GM13976 (cell line): Measurements from ENCODE around the gene RHBDF2.

Experiments
- DNase-seq: peaks from one replicate; pipeline ENCODE4 v3.0.0; 2012; ENCODE audit warnings: low spot score
- in situ Hi-C: fragments of 300-500 bp; cut with MboI; formaldehyde crosslinking; loops from one replicate; pipeline ENCODE4 v1.12.0; 2022; ENCODE audit warnings: low sequenced_read_pairs, mixed read lengths, inconsistent platforms; ENCODE audit not compliant: unreplicated experiment
- TF ChIP-seq, protein P1 (sequence below): IDR thresholded peaks from 2 replicates; pipeline ENCODE4 v1.5.1; 2012; ENCODE audit warnings: borderline replicate concordance, mild to moderate bottlenecking; ENCODE audit not compliant: insufficient read depth; ENCODE audit errors: extremely low read depth, missing control alignments, control extremely low read depth

The RHBDF2 gene

DNA sequence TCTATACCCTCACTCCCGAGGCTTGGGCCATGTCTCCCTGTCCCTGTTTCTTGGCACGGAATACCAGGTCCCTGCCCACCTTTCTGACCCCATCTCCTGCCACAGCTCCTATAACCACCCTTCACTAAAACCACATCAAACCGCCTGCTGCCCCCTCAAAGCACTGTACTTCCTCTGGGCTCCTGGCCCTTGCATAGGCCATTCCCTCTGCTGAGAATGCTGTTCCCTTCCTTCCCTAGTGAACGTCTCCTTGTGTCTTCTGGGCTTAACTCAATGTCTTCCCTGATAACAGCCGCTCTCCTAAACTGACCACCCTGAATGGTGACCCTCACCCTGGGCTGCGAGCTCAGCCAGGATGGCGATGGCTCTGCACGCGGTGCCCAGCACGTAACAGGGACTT, 23.1 kb downstream of the RHBDF2 start:
- in situ Hi-C loops, result no loop called here

DNA sequence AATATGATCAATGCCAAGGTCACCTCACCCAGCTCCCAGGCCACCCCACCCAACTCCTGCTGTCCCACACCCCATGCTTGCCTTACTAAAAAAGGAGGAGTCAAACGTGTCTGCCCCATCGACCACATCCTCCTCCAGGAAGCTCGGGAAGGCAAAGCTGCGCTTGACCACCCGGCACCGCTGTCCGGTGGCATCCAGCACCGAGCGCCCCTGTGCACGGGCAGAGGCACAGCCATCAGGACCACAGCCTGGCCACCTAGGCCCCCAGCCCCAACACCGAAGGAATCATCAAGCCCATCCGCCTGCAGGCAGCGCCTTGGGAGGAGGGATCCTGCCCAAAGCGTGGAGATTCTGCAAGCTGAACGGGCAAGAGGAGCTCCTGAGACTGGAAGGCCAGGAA, 23.6 kb downstream of the RHBDF2 start:
- in situ Hi-C loops, result no loop called here
- DNase-seq, result no peak
- TF ChIP-seq, protein P1, sequence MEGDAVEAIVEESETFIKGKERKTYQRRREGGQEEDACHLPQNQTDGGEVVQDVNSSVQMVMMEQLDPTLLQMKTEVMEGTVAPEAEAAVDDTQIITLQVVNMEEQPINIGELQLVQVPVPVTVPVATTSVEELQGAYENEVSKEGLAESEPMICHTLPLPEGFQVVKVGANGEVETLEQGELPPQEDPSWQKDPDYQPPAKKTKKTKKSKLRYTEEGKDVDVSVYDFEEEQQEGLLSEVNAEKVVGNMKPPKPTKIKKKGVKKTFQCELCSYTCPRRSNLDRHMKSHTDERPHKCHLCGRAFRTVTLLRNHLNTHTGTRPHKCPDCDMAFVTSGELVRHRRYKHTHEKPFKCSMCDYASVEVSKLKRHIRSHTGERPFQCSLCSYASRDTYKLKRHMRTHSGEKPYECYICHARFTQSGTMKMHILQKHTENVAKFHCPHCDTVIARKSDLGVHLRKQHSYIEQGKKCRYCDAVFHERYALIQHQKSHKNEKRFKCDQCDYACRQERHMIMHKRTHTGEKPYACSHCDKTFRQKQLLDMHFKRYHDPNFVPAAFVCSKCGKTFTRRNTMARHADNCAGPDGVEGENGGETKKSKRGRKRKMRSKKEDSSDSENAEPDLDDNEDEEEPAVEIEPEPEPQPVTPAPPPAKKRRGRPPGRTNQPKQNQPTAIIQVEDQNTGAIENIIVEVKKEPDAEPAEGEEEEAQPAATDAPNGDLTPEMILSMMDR, result no peak

More for the DNA sequence above, 23.1 kb downstream of the RHBDF2 start:
- TF ChIP-seq, protein P1, result no peak
- no peak for DNase-seq

DNA sequence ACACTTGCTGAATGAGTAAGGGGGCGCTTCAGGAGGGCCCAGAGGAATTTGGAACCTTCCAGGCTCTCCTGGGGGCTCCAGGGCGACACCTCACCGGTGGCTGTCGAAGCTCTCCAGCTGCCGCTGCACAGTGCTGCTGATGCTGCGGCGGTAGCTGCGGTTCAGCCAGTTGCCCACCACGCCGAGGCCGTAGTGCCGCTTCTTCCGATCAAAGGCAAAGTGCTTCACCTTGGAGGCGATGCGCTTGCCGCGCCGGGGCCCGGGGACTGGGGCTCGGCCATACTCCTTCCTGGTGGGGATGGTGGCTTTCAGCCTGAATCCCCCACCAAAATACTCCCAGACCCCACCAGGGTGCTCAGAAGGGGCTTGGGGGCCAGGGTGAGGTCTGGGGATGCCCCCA, 24.5 kb downstream of the RHBDF2 start:
- in situ Hi-C loops, result no loop called here
- no peak for DNase-seq
- TF ChIP-seq, protein P1, result no peak

DNA sequence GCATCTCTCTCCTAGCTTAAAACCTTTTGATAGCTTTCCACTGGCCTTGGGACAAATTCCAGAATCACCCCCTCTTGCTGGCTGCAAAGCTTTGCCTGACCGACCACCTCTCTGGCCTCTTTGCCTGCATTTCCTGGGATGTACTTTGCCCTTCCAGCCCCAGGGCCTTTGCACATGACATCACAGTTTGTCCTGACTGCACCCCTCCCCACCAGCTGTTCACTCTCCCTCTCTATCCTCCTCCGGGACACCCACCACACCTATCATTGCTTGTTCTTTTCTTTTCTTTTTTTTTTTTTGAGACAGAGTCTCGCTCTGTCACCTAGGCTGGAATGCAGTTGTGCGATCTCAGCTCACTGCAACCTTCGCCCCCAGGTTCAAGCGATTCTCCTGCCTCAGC, 25.9 kb downstream of the RHBDF2 start:
- in situ Hi-C loops, result no loop called here
- no peak for DNase-seq
- TF ChIP-seq, protein P1, result no peak

DNA sequence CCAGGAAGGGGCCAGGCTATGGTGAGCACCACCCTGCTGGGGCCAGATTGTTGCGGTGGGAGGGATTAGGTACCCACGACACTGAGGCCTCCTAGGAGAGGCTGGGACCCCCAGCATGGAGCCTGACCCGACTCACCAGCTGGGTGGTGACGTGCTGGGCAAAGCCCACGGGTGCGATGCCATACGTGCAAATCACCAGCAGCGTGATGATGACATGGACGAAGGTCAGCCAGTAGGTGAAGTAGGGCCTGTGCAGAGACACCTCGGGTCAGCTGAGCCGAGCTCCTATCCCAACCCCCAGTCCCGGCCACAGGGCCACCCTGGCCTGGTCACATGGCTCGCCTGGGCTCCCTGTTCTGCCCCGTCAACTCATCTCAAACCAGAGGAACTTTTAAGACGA, 26.3 kb downstream of the RHBDF2 start:
- in situ Hi-C loops, result loop anchor here (5.0 kb wide), 1 partner anchor 32 kb away; no protein-coding TSS in a partner anchor
- TF ChIP-seq, protein P1, result no peak
- DNase-seq, result no peak

DNA sequence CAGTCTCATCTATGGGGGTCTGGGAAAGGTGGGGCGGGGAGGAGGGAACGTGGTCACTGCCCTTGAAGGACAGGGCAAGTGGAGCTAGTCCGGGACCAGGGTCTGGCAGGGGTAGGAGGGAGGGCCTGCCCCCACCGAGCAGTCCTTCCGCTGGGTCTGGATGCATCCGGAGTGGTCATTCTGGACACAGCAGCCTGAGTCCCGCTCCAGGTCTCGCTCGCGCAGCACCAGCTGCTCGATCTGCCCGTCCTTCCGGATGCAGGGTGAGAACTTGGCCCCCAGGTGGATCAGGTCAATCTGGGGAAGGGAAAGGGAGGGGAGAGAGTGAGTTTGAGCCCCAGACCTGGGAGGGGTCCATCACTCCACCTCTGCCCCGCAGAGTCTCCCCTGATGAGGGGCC, 27.0 kb downstream of the RHBDF2 start:
- TF ChIP-seq, protein P1, result no peak
- no peak for DNase-seq
- in situ Hi-C loops, result loop anchor here (5.0 kb wide), 1 partner anchor 33 kb away; no protein-coding TSS in a partner anchor
